ENCODE data around the gene TMEM222. TPM values are rescaled to one million over a fixed set of nuclear protein-coding genes. Genes with fewer than 3 reads are reported as not detected.
"Not testable (repeated sequence)": the region's sequence is repeated elsewhere in the genome, so short reads cannot be mapped to it uniquely, and the experiment has no call there.

Gene TMEM222
- 11.1 and 41.8 TPM in 2 replicates for total RNA-seq

GRCh38 chr1:27321813-27322568 lies at the start of gene TMEM222:
TSS of gene TMEM222 (plus strand) at chr1:27322163. CDS start at chr1:27322198, 35 bp downstream.
- peak; percentile 49 for DNase-seq (ENCODE audit: low read depth)
- peak within 1 kb of the TSS; percentile 79 for H3K4me3 ChIP-seq (ENCODE audit: low read depth, low read length)
- TF ChIP-seq CTCF (conservative IDR thresholded peaks at IDR 0.05; ENCODE audit: low read depth, low read length), result no peak

- no peak for DNase-seq (ENCODE audit: low read depth)
- H3K4me3 ChIP-seq (ENCODE audit: low read depth, low read length), result no peak overlapping the region
- TF ChIP-seq CTCF (conservative IDR thresholded peaks at IDR 0.05; ENCODE audit: low read depth, low read length), result no peak
Measured at GRCh38 chr1:27274204-27274603, 47.8 kb upstream of the TMEM222 start.

GRCh38 chr1:27275696-27276095 lies 46.3 kb upstream of the TMEM222 start:
- no peak for TF ChIP-seq CTCF (conservative IDR thresholded peaks at IDR 0.05; ENCODE audit: low read depth, low read length)
- no peak overlapping the region for H3K4me3 ChIP-seq (ENCODE audit: low read depth, low read length)
- no peak for DNase-seq (ENCODE audit: low read depth)

GRCh38 chr1:27284425-27285273 lies 37.3 kb upstream of the TMEM222 start:
- peak; percentile 6 for DNase-seq (ENCODE audit: low read depth)
- H3K4me3 ChIP-seq (ENCODE audit: low read depth, low read length), result no peak overlapping the region
- peak; percentile 78 for TF ChIP-seq CTCF (conservative IDR thresholded peaks at IDR 0.05; ENCODE audit: low read depth, low read length)

- TF ChIP-seq CTCF (conservative IDR thresholded peaks at IDR 0.05; ENCODE audit: low read depth, low read length), result no peak
- no peak for DNase-seq (ENCODE audit: low read depth)
- H3K4me3 ChIP-seq (ENCODE audit: low read depth, low read length), result no peak overlapping the region
Measured at GRCh38 chr1:27285274-27285660, 36.7 kb upstream of the TMEM222 start.

- not testable (repeated sequence) for H3K4me3 ChIP-seq (ENCODE audit: low read depth, low read length); DNase-seq (ENCODE audit: low read depth)
Measured at GRCh38 chr1:27285821-27286220, 36.1 kb upstream of the TMEM222 start.

GRCh38 chr1:27289125-27289524 lies 32.8 kb upstream of the TMEM222 start:
- H3K4me3 ChIP-seq (ENCODE audit: low read depth, low read length); DNase-seq (ENCODE audit: low read depth): not testable (repeated sequence)
